Mononuclear cell (primary cell): ENCODE data around the gene RCVRN. TPM values are rescaled to one million over a fixed set of nuclear protein-coding genes. Genes with fewer than 3 reads are reported as not detected.
"Not testable (repeated sequence)": the region's sequence is repeated elsewhere in the genome, so short reads cannot be mapped to it uniquely, and the experiment has no call there.

Source experiments
- H3K27me3 ChIP-seq: 2 replicates; pipeline ENCODE4 v1.6.0; 2011; ENCODE audit warnings: low read length, control low read depth; ENCODE audit not compliant: insufficient read depth
- H3K4me1 ChIP-seq: 2 replicates; pipeline ENCODE4 v1.5.1; 2011; ENCODE audit warnings: mild to moderate bottlenecking, low read length, control low read depth; ENCODE audit not compliant: insufficient read depth
- H3K4me3 ChIP-seq: 2 replicates; pipeline ENCODE4 v1.5.1; 2011; ENCODE audit warnings: mild to moderate bottlenecking, low read length, moderate library complexity
- H3K9me3 ChIP-seq: 2 replicates; pipeline ENCODE4 v1.5.1; 2011; ENCODE audit warnings: low read depth, mild to moderate bottlenecking, control low read depth, low read length
- total RNA-seq: library from RNA; depleted of rRNA; stranded (reverse); fragments of >200 nt; gene quantifications from one replicate; pipeline ENCODE4 v1.2.3, GENCODE V29; 2012

Gene RCVRN
- total RNA-seq, 1 donor = 0.10 TPM

GRCh38 chr17:9931144-9931741, 26.2 kb upstream of the RCVRN start:
- Histone ChIP-seq H3K27me3 (no peaks in the 10 kb centered on the region), H3K4me3 (no peak overlapping the region), H3K4me1 (no peaks in the 10 kb centered on the region), H3K9me3 (no peaks in the 10 kb centered on the region)

- Histone ChIP-seq H3K27me3 (no peaks in the 10 kb centered on the region), H3K4me1 (no peaks in the 10 kb centered on the region), H3K9me3 (no peaks in the 10 kb centered on the region), H3K4me3 (no peak overlapping the region)
Measured at GRCh38 chr17:9929871-9930270, 24.8 kb upstream of the RCVRN start.

- no peaks in the 10 kb centered on the region for H3K27me3 ChIP-seq
- H3K9me3 ChIP-seq = no peaks in the 10 kb centered on the region
- H3K4me1 ChIP-seq = no peaks in the 10 kb centered on the region
- no peak overlapping the region for H3K4me3 ChIP-seq
Measured at GRCh38 chr17:9928601-9929333, 23.7 kb upstream of the RCVRN start.

- H3K27me3 ChIP-seq = no peaks in the 10 kb centered on the region
- H3K9me3 ChIP-seq = no peaks in the 10 kb centered on the region
- H3K4me1 ChIP-seq = no peaks in the 10 kb centered on the region
- no peak overlapping the region for H3K4me3 ChIP-seq
Measured at GRCh38 chr17:9926150-9926804, 21.2 kb upstream of the RCVRN start.

- Histone ChIP-seq H3K4me1 (no peaks in the 10 kb centered on the region), H3K27me3 (no peaks in the 10 kb centered on the region), H3K4me3 (no peak overlapping the region), H3K9me3 (no peaks in the 10 kb centered on the region)
Measured at GRCh38 chr17:9925457-9925856, 20.4 kb upstream of the RCVRN start.

GRCh38 chr17:9924735-9925191, 19.7 kb upstream of the RCVRN start:
- Histone ChIP-seq H3K4me1 (no peaks in the 10 kb centered on the region), H3K4me3 (no peak overlapping the region), H3K27me3 (no peaks in the 10 kb centered on the region), H3K9me3 (no peaks in the 10 kb centered on the region)

GRCh38 chr17:9922012-9922848, 17.2 kb upstream of the RCVRN start:
- no peaks in the 10 kb centered on the region for H3K9me3 ChIP-seq
- H3K4me1 ChIP-seq = no peaks in the 10 kb centered on the region
- H3K4me3 ChIP-seq = no peak overlapping the region
- H3K27me3 ChIP-seq = no peaks in the 10 kb centered on the region

- not testable (repeated sequence) for H3K9me3 ChIP-seq, H3K4me1 ChIP-seq, H3K27me3 ChIP-seq, H3K4me3 ChIP-seq
Measured at GRCh38 chr17:9921216-9921615, 16.1 kb upstream of the RCVRN start.

- no peaks in the 10 kb centered on the region for H3K9me3 ChIP-seq
- no peaks in the 10 kb centered on the region for H3K4me1 ChIP-seq
- no peaks in the 10 kb centered on the region for H3K27me3 ChIP-seq
- H3K4me3 ChIP-seq = no peak overlapping the region
Measured at GRCh38 chr17:9918804-9919352, 13.8 kb upstream of the RCVRN start.

GRCh38 chr17:9918352-9918751, 13.3 kb upstream of the RCVRN start:
- Histone ChIP-seq H3K4me1 (no peaks in the 10 kb centered on the region), H3K9me3 (no peaks in the 10 kb centered on the region), H3K27me3 (no peaks in the 10 kb centered on the region), H3K4me3 (no peak overlapping the region)

GRCh38 chr17:9917801-9918200, 12.7 kb upstream of the RCVRN start:
- H3K9me3 ChIP-seq = no peaks in the 10 kb centered on the region
- H3K4me1 ChIP-seq = no peaks in the 10 kb centered on the region
- no peak overlapping the region for H3K4me3 ChIP-seq
- H3K27me3 ChIP-seq = no peaks in the 10 kb centered on the region

GRCh38 chr17:9917131-9917530, 12.1 kb upstream of the RCVRN start:
- H3K4me1 ChIP-seq = no peaks in the 10 kb centered on the region
- H3K4me3 ChIP-seq = no peak overlapping the region
- H3K27me3 ChIP-seq = no peaks in the 10 kb centered on the region
- H3K9me3 ChIP-seq = no peaks in the 10 kb centered on the region

GRCh38 chr17:9916108-9916507, 11.0 kb upstream of the RCVRN start:
- no peaks in the 10 kb centered on the region for H3K4me1 ChIP-seq
- H3K4me3 ChIP-seq = no peak overlapping the region
- H3K27me3 ChIP-seq = no peaks in the 10 kb centered on the region
- no peaks in the 10 kb centered on the region for H3K9me3 ChIP-seq

- Histone ChIP-seq H3K4me3 (no peak overlapping the region), H3K27me3 (no peaks in the 10 kb centered on the region), H3K9me3 (no peaks in the 10 kb centered on the region), H3K4me1 (no peaks in the 10 kb centered on the region)
Measured at GRCh38 chr17:9913476-9913875, 8.4 kb upstream of the RCVRN start.
